ENCODE data around the gene VSIR. TPM values are rescaled to one million over a fixed set of nuclear protein-coding genes. Genes with fewer than 3 reads are reported as not detected.

Gene VSIR
- total and polyA plus RNA-seq, 4 donors = 32.3 to 244 (median 84.5) TPM

GRCh38 chr10:71761541-71762113, 11.7 kb downstream of the VSIR start:
- no peaks in the 10 kb centered on the region for H3K27me3 ChIP-seq (ENCODE audit: control insufficient read depth in 3 of 3, insufficient read depth in 3 of 3, low read length in 2 of 3)
- H3K4me1 ChIP-seq (ENCODE audit: control insufficient read depth in 5 of 5, insufficient read depth in 5 of 5, low read length in 5 of 5) = peaks cover 5 to 37% (median 11%) of the 10 kb centered on the region in 5 donors
- peaks cover 0 to 16% (median 0%) of the 10 kb centered on the region in 4 donors for H3K36me3 ChIP-seq (ENCODE audit: control insufficient read depth in 4 of 4, insufficient read depth in 4 of 4, low read length in 4 of 4)
- H3K4me3 ChIP-seq = no peak overlapping the region
- peak overlapping the region in 1 of 2 donors; percentile 0 for H3K27ac ChIP-seq (ENCODE audit: low read depth in 1 of 2, low read length in 1 of 2)
- DNase-seq (no peak), ATAC-seq (ENCODE audit: insufficient read depth, low FRiP score) (no peak)
- H3K9me3 ChIP-seq (ENCODE audit: control insufficient read depth in 4 of 4, insufficient read depth in 3 of 4, low read length in 3 of 4) = no peaks in the 10 kb centered on the region
- no peak overlapping the region for H3K9ac ChIP-seq (ENCODE audit: insufficient read depth in 1 of 2, low read length in 2 of 2)
- WGBS, 2 donors = 92 to 93% methylated on average over 26 of the region's 26 CpGs
- TF ChIP-seq CTCF (IDR thresholded peaks at IDR 0.05; ENCODE audit: control extremely low read depth, extremely low read depth) = no peak

GRCh38 chr10:71761105-71761511, 12.2 kb downstream of the VSIR start:
- peaks cover 10 to 35% (median 13%) of the 10 kb centered on the region in 5 donors for H3K4me1 ChIP-seq (ENCODE audit: control insufficient read depth in 5 of 5, insufficient read depth in 5 of 5, low read length in 5 of 5)
- TF ChIP-seq CTCF (IDR thresholded peaks at IDR 0.05; ENCODE audit: control extremely low read depth, extremely low read depth) = no peak
- no peak overlapping the region for H3K4me3 ChIP-seq
- H3K36me3 ChIP-seq (ENCODE audit: control insufficient read depth in 4 of 4, insufficient read depth in 4 of 4, low read length in 4 of 4) = peaks cover 0 to 16% (median 0%) of the 10 kb centered on the region in 4 donors
- DNase-seq (no peak), ATAC-seq (ENCODE audit: insufficient read depth, low FRiP score) (no peak)
- H3K9me3 ChIP-seq (ENCODE audit: control insufficient read depth in 4 of 4, insufficient read depth in 3 of 4, low read length in 3 of 4) = no peaks in the 10 kb centered on the region
- H3K27me3 ChIP-seq (ENCODE audit: control insufficient read depth in 3 of 3, insufficient read depth in 3 of 3, low read length in 2 of 3) = no peaks in the 10 kb centered on the region
- 92 to 93% methylated on average over 3 of the region's 3 CpGs for WGBS, 2 donors
- no peak overlapping the region for H3K9ac ChIP-seq (ENCODE audit: insufficient read depth in 1 of 2, low read length in 2 of 2)
- peak overlapping the region in 1 of 2 donors; percentile 0 for H3K27ac ChIP-seq (ENCODE audit: low read depth in 1 of 2, low read length in 1 of 2)

- no peaks in the 10 kb centered on the region for H3K27me3 ChIP-seq (ENCODE audit: control insufficient read depth in 3 of 3, insufficient read depth in 3 of 3, low read length in 2 of 3)
- peaks cover 0 to 30% (median 0%) of the 10 kb centered on the region in 4 donors for H3K36me3 ChIP-seq (ENCODE audit: control insufficient read depth in 4 of 4, insufficient read depth in 4 of 4, low read length in 4 of 4)
- 30 to 57% methylated on average over 11 of the region's 11 CpGs for WGBS, 2 donors
- no peak overlapping the region for H3K9ac ChIP-seq (ENCODE audit: insufficient read depth in 1 of 2, low read length in 2 of 2)
- H3K27ac ChIP-seq (ENCODE audit: low read depth in 1 of 2, low read length in 1 of 2) = peak overlapping the region; percentile 38 to 68
- H3K9me3 ChIP-seq (ENCODE audit: control insufficient read depth in 4 of 4, insufficient read depth in 3 of 4, low read length in 3 of 4) = no peaks in the 10 kb centered on the region
- ATAC-seq (ENCODE audit: insufficient read depth, low FRiP score) (no peak), DNase-seq (no peak)
- no peak for TF ChIP-seq CTCF (IDR thresholded peaks at IDR 0.05; ENCODE audit: control extremely low read depth, extremely low read depth)
- peaks cover 3 to 39% (median 22%) of the 10 kb centered on the region in 5 donors for H3K4me1 ChIP-seq (ENCODE audit: control insufficient read depth in 5 of 5, insufficient read depth in 5 of 5, low read length in 5 of 5)
- H3K4me3 ChIP-seq = no peak overlapping the region
Measured at GRCh38 chr10:71757399-71757922, 15.9 kb downstream of the VSIR start.
